Neural crest cell (in vitro differentiated cells): ENCODE results near the gene DNAAF5. TPM values are rescaled to one million over a fixed set of nuclear protein-coding genes. Genes with fewer than 3 reads are reported as not detected.
"Not testable (repeated sequence)": the region's sequence is repeated elsewhere in the genome, so short reads cannot be mapped to it uniquely, and the experiment has no call there.

ENCODE experiments used
- DNase-seq: peaks from one replicate; pipeline ENCODE4 v3.0.0; 2021; ENCODE audit warnings: low read depth, mixed read lengths, low spot score
- H3K27ac Mint-ChIP-seq: one replicate; pipeline ENCODE4 v1.8.0; 2021; ENCODE audit warnings: mild to moderate bottlenecking, mixed read lengths; ENCODE audit not compliant: unreplicated experiment
- H3K27me3 Mint-ChIP-seq: 2 replicates; pipeline ENCODE4 v1.8.0; 2021; ENCODE audit warnings: low read depth, mild to moderate bottlenecking, mixed read lengths
- H3K36me3 Mint-ChIP-seq: 2 replicates; pipeline ENCODE4 v1.8.0; 2021; ENCODE audit warnings: low read depth, mild to moderate bottlenecking, mixed read lengths
- H3K4me1 Mint-ChIP-seq: 2 replicates; pipeline ENCODE4 v1.8.0; 2021; ENCODE audit warnings: mixed read lengths
- H3K4me3 Mint-ChIP-seq: one replicate; pipeline ENCODE4 v1.8.0; 2021; ENCODE audit warnings: mild to moderate bottlenecking, mixed read lengths
- H3K9me3 Mint-ChIP-seq: 2 replicates; pipeline ENCODE4 v1.8.0; 2021; ENCODE audit warnings: mixed read lengths
- CTCF ChIP-seq: fragments of 200-600 bp; sonication (generic); conservative IDR thresholded peaks from 2 replicates; pipeline ENCODE4 v1.5.0; 2021; ENCODE audit warnings: antibody characterized with exemption, mild to moderate bottlenecking
- total RNA-seq: library from RNA; stranded (reverse); gene quantifications from 2 replicates; pipeline ENCODE4 v1.2.1, GENCODE V29; 2021

Gene DNAAF5
- total RNA-seq, 1 donor from 2014 or later = 54.2 TPM

DNA sequence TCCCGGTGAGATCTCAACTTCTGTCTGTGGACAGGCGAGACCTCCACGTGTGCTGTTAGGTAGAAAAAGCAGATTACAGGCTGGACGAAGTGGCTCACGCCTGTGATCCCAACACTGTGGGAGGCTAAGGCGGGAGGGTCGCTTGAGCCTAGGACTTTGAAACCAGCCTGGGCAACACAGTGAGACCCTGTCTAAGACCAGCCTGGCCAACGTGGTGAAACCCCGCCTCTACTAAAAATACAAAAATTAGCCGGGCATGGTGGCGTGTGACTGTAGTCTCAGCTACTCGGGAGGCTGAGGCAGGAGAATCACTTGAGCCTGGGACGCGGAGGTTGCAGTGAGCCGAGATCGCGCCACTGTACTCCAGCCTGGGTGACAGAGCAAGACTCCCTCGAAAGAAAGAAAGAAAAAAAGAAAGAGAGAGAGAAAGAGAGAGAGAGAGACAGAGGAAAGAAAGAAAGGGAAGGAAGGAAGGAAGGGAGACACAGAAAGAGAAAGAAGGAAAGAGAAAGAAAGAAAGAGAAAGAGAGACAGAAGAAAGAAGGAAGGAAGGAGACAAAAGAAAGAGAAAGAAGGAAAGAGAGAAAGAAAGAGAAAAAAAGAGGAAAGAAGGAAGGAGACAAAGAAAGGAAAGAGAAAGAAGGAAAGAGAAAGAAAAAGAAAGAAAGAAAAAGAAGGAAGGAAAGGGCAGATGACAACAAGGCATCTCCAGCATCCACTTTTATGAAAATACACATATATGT lies 76.2 kb downstream of the DNAAF5 start:
- no peak overlapping the region for H3K27ac Mint-ChIP-seq
- no peaks in the 10 kb centered on the region for H3K9me3 Mint-ChIP-seq
- H3K4me3 Mint-ChIP-seq = no peak overlapping the region
- H3K4me1 Mint-ChIP-seq = no peaks in the 10 kb centered on the region
- no peak for TF ChIP-seq CTCF
- peaks cover 7% of the 10 kb centered on the region for H3K36me3 Mint-ChIP-seq
- H3K27me3 Mint-ChIP-seq = no peaks in the 10 kb centered on the region
- no peak for DNase-seq

DNA sequence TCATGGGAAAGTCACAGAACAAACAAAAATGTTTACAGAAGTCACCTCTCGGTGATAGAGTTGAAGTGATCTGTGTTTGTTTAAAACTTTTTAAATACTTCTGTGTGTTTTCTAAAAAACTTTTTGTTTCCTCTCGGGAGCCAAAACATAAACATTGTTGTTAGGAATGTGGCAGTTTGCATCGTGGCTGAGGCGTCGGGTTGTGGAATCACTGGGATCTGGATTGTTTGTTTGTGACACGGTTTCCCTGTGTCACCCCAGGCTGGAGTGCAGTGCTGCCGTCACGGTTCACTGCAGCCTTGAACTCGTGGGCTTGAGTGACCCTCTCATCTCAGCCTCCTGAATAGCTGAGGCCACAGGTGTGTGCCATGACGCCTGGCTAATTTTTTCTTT lies 76.7 kb downstream of the DNAAF5 start:
- DNase-seq = no peak
- TF ChIP-seq CTCF = no peak
- Mint-ChIP-seq H3K9me3 (no peaks in the 10 kb centered on the region), H3K4me1 (no peaks in the 10 kb centered on the region), H3K36me3 (peaks cover 6% of the 10 kb centered on the region), H3K27ac (no peak overlapping the region), H3K4me3 (no peak overlapping the region), H3K27me3 (no peaks in the 10 kb centered on the region)

- H3K4me1 Mint-ChIP-seq, H3K4me3 Mint-ChIP-seq, H3K27ac Mint-ChIP-seq, H3K36me3 Mint-ChIP-seq, H3K27me3 Mint-ChIP-seq, H3K9me3 Mint-ChIP-seq, DNase-seq: not testable (repeated sequence)
Measured at GRCh38 chr7:803796-804195, 77.3 kb downstream of the DNAAF5 start.

DNA sequence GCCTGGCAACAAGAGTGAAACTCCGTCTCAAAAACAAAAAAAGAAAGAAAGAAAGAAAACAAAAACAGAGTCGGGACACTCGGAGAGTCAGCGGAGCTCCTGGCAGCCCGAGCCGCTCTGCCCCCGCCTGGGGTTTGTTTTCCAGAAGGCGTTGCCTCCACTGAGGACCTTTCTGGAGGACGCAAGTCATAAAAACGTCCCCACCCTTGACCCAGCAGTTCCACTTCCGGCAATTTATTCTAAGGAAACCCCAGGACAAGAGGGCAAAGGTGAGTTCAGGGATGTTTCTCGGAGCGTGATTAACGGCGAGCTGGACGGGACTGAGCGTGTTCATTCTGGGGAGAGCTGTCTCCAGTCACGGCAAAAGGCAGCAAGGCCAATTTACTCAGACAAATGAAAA lies 78.8 kb downstream of the DNAAF5 start:
- Mint-ChIP-seq H3K36me3 (peaks cover 7% of the 10 kb centered on the region), H3K27me3 (no peaks in the 10 kb centered on the region), H3K9me3 (no peaks in the 10 kb centered on the region), H3K27ac (no peak overlapping the region), H3K4me3 (no peak overlapping the region), H3K4me1 (no peaks in the 10 kb centered on the region)
- no peak for DNase-seq
- no peak for TF ChIP-seq CTCF

GRCh38 chr7:815284-816216 lies 89.1 kb downstream of the DNAAF5 start:
- peaks cover 40% of the 10 kb centered on the region for H3K4me1 Mint-ChIP-seq
- no peaks in the 10 kb centered on the region for H3K36me3 Mint-ChIP-seq
- TF ChIP-seq CTCF = no peak
- H3K4me3 Mint-ChIP-seq = peak overlapping the region; percentile 89
- no peaks in the 10 kb centered on the region for H3K9me3 Mint-ChIP-seq
- H3K27me3 Mint-ChIP-seq = peaks cover 33% of the 10 kb centered on the region
- no peak overlapping the region for H3K27ac Mint-ChIP-seq
- DNase-seq = peak; percentile 50
